HepG2 (cell line): ENCODE results near the gene CHST12.
A peak's percentile ranks its signal among the peaks of the same experiment; 100 is the strongest.

Experiments
- FOSL2 ChIP-seq: sonication (generic); formaldehyde crosslinking; IDR thresholded peaks from 2 replicates; pipeline ENCODE4 v1.4.0; 2020; ENCODE audit warnings: missing genetic modification reagents
- KDM5A ChIP-seq: fragments of 200-600 bp; sonication (generic); IDR thresholded peaks from 2 replicates; pipeline ENCODE4 v1.7.0; 2018; ENCODE audit warnings: antibody characterized with exemption, mild to moderate bottlenecking, low read length, borderline replicate concordance
- MYC ChIP-seq: sonication (generic); formaldehyde crosslinking; IDR thresholded peaks from 2 replicates; pipeline ENCODE4 v1.9.0; 2021; ENCODE audit warnings: missing genetic modification reagents, borderline replicate concordance
- NFYC ChIP-seq: IDR thresholded peaks from 2 replicates; pipeline ENCODE4 v1.6.1; 2016; ENCODE audit warnings: missing genetic modification reagents, missing compliant biosample characterization
- SRF ChIP-seq: IDR thresholded peaks from 2 replicates; pipeline ENCODE4 v1.6.1; 2011; ENCODE audit warnings: mild to moderate bottlenecking, low read depth, low read length, moderate library complexity
- ZBTB20 ChIP-seq: sonication (generic); formaldehyde crosslinking; IDR thresholded peaks from 2 replicates; pipeline ENCODE4 v1.8.1; 2023; ENCODE audit warnings: missing genetic modification reagents, low read depth, mild to moderate bottlenecking, borderline replicate concordance
- ZZZ3 ChIP-seq: sonication (generic); formaldehyde crosslinking; IDR thresholded peaks from 2 replicates; pipeline ENCODE4 v1.4.0; 2020; ENCODE audit warnings: missing genetic modification reagents, mild to moderate bottlenecking, borderline replicate concordance
- TF ChIP-seq, protein P1 (sequence below): sonication (generic); formaldehyde crosslinking; IDR thresholded peaks from 2 replicates; pipeline ENCODE4 v1.4.0; 2020; ENCODE audit warnings: missing genetic modification reagents, borderline replicate concordance
- TF ChIP-seq, protein P2 (sequence below): sonication (generic); formaldehyde crosslinking; IDR thresholded peaks from 2 replicates; pipeline ENCODE4 v1.4.0; 2020; ENCODE audit warnings: missing genetic modification reagents
- TF ChIP-seq, protein P3 (sequence below): sonication (generic); formaldehyde crosslinking; IDR thresholded peaks from 2 replicates; pipeline ENCODE4 v1.5.0; 2020; ENCODE audit warnings: mild to moderate bottlenecking, missing genetic modification reagents, moderate library complexity
- TF ChIP-seq, protein P4 (sequence below): sonication (generic); formaldehyde crosslinking; IDR thresholded peaks from 2 replicates; pipeline ENCODE4 v1.8.1; 2023; ENCODE audit warnings: mild to moderate bottlenecking, missing genetic modification reagents

DNA sequence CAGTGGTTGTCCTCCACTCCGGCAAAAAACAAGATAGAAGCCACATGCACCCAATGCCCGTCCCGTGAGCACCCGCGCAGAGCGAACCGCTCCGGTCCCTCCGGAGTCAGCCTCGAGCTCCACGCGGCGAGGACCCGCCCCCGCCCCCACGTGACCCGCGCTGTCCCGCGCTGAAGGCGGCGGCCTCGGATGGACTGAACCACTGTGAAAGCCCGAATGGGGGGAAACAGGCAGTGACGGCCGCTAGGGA lies 49.5 kb upstream of the CHST12 start:
- TF ChIP-seq SRF (no peak), FOSL2 (peak; percentile 55), MYC (CRISPR knock-in tag) (peak; percentile 96), ZZZ3 (peak; percentile 38; the same call in 1 of the 2 replicates), ZBTB20 (CRISPR knock-in tag) (peak; percentile 89), KDM5A (no peak), NFYC (CRISPR knock-in tag) (peak; percentile 48; the same call in 1 of the 2 replicates)
- TF ChIP-seq, protein P1, sequence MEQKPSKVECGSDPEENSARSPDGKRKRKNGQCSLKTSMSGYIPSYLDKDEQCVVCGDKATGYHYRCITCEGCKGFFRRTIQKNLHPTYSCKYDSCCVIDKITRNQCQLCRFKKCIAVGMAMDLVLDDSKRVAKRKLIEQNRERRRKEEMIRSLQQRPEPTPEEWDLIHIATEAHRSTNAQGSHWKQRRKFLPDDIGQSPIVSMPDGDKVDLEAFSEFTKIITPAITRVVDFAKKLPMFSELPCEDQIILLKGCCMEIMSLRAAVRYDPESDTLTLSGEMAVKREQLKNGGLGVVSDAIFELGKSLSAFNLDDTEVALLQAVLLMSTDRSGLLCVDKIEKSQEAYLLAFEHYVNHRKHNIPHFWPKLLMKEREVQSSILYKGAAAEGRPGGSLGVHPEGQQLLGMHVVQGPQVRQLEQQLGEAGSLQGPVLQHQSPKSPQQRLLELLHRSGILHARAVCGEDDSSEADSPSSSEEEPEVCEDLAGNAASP: peak; percentile 50; the same call in 1 of the 2 replicates
- TF ChIP-seq, protein P2, sequence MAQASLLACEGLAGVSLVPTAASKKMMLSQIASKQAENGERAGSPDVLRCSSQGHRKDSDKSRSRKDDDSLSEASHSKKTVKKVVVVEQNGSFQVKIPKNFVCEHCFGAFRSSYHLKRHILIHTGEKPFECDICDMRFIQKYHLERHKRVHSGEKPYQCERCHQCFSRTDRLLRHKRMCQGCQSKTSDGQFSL (CRISPR knock-in tag): peak; percentile 74
- TF ChIP-seq, protein P3, sequence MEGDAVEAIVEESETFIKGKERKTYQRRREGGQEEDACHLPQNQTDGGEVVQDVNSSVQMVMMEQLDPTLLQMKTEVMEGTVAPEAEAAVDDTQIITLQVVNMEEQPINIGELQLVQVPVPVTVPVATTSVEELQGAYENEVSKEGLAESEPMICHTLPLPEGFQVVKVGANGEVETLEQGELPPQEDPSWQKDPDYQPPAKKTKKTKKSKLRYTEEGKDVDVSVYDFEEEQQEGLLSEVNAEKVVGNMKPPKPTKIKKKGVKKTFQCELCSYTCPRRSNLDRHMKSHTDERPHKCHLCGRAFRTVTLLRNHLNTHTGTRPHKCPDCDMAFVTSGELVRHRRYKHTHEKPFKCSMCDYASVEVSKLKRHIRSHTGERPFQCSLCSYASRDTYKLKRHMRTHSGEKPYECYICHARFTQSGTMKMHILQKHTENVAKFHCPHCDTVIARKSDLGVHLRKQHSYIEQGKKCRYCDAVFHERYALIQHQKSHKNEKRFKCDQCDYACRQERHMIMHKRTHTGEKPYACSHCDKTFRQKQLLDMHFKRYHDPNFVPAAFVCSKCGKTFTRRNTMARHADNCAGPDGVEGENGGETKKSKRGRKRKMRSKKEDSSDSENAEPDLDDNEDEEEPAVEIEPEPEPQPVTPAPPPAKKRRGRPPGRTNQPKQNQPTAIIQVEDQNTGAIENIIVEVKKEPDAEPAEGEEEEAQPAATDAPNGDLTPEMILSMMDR (CRISPR knock-in tag): no peak; the same call in 1 of the 2 replicates
- TF ChIP-seq, protein P4, sequence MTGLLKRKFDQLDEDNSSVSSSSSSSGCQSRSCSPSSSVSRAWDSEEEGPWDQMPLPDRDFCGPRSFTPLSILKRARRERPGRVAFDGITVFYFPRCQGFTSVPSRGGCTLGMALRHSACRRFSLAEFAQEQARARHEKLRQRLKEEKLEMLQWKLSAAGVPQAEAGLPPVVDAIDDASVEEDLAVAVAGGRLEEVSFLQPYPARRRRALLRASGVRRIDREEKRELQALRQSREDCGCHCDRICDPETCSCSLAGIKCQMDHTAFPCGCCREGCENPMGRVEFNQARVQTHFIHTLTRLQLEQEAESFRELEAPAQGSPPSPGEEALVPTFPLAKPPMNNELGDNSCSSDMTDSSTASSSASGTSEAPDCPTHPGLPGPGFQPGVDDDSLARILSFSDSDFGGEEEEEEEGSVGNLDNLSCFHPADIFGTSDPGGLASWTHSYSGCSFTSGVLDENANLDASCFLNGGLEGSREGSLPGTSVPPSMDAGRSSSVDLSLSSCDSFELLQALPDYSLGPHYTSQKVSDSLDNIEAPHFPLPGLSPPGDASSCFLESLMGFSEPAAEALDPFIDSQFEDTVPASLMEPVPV (CRISPR knock-in tag): peak; percentile 90
